H4 (cell line): ENCODE measurements around the gene TENM4. TPM values are rescaled to one million over a fixed set of nuclear protein-coding genes. Genes with fewer than 3 reads are reported as not detected.

Experiments
- DNase-seq: peaks from one replicate; pipeline ENCODE4 v3.0.0-alpha.2; 2015; ENCODE audit warnings: low spot score
- total RNA-seq: library from RNA; depleted of rRNA; stranded (reverse); fragments of >200 nt; shearing (Covaris generic); gene quantifications from 2 replicates; pipeline ENCODE4 v1.2.3, GENCODE V29; 2014

The TENM4 gene
- total RNA-seq, 1 experiment from 2014 or later, result 0.31 TPM

DNA sequence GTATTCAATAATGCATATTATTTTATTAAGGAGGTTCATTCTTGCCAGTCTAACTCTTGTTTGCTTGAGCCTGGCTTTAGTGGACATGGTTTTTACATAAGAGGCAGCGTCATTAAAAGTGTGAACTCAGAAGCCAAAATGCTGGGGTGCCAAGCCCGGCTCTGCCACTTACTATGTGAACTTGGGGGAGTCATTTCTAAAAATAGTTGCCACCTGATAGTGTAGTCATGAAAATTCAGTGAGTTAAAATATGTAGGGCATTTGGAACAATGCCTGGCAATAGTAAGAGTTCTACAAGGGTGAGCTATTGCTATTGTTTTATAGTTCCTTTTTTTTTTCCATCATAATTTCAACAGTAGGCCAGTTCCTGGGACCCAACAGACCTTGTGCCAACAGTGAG is 49.9 kb downstream of the TENM4 start:
- no peak for DNase-seq

DNA sequence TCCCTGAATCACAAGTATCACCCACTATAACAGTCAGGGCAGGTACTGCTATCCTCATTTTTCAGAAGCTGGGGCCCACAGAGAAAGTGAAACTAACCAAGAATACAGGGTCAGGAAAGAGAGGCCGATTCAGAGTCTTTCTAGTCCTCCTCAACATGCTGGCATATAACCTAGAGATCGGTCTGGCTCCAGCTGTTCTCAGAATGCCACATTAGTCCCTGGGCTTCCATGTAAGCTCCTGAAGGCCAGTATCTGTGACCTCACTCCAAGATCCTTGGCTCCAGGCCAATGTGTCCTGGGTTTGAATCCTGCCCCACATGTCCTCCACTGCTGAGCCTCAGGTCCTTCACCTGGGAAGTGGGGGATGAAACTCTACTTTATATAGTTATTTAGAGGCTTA is 50.4 kb downstream of the TENM4 start:
- DNase-seq, result no peak

DNA sequence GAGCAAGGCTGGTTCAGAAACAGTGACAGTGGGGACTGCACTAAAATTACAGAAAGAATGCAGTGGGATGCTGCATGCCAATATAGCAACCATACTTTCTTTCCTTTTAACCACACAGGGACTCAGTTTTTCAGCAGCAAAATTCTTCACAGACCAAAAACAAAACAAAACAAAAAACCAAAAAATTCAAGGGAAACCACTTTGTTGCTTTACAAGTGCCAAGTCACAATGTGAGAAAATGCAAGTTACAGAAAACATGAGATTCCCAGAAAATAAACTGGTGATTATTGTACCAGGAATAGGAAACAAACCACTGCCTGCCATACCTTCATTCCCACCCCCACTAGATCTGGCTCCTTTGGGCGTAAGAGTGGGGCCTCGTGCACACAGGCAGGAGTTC is 52.6 kb downstream of the TENM4 start:
- DNase-seq, result no peak

DNA sequence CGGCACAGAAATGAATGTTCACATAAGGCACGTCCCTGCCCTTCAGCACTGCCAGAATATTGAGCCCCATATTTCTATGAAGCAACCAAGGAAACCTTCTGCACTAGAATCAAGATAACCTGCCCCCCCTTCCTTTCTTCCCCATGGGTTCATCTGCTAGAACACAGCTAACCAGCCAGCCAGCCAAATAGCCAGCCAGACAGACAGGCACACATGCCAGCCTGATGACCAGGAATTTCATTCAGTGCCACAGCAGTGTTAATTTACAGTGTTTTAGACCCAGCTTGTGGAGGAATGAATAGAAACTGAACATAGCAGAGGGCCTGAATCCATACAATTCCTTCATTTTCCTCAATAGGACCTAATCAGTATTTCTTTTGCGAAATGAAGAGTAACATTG is 57.0 kb downstream of the TENM4 start:
- DNase-seq, result no peak

DNA sequence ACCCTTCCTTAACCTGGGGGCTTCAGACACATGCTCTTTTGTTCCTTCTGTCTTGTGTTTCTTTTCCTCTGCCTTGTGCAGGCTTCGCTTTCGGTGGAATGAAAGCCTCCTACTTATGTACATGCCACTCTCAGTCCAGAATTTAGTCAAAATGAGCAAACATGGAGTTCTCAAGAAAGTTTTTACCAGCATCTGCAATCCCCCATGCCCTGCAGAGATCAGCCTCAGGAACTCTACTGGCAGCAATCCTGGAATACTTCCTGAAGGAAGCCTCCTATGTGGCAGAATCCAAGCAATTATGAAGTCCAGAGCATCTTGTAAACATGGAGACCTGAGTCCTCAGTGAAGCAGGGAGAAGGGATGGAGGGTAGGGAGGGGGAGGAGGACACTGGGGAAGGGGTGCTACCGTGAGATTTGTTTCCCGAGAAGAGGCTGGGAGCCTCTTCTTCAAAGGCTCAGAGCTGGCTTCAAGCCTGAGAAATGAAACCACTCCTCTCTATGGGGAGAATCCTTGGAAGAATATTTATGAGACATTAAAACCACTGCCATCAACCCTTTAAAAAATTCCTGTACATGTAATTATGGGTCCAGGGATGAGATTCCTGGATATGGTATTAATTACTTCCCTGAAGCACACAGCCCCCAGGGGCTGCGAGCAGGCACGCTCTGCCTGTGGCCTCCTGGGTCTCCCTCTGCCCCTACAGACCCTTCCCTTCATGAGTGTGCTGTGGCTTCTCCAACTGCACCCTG is 58.4 kb downstream of the TENM4 start:
- no peak for DNase-seq

DNA sequence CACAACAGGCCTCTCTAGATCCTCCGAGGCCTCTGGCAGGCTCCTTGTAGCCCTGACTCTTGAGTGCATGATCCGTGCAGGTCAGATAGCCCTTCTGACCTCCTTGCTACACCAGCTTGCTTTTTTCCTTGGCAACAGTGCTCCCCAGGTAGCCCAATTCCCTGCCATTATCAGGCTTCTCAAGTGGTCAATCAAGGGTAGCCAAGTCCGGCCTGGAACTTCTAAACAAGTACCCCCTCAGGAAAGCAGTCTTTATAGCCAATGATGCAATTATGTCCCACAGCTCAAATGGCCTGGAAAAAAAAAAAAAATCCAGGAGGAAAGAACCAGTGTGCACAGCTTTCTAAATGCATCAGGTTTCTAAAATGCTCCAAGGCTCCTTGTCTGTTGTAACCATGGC is 59.8 kb downstream of the TENM4 start:
- DNase-seq, result no peak

DNA sequence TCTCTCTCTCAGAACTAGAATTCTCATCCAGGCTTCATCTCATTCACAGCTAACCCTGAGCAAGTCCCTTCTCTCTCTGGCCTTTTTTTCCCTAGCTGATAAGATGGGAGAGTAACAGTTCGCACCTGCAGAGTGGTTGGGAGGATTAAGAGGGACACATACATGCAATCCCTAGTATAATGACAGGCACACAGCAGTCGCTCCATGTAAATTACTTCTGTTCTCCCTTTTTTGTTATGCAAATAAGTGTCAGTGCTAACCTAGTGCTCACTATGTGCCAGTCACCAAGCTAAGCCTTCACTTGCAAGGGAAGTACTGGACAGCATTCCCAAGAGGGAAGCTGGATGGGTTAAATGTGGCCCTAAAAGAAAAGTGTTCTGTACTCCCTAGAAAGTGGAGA is 63.4 kb downstream of the TENM4 start:
- DNase-seq, result no peak

DNA sequence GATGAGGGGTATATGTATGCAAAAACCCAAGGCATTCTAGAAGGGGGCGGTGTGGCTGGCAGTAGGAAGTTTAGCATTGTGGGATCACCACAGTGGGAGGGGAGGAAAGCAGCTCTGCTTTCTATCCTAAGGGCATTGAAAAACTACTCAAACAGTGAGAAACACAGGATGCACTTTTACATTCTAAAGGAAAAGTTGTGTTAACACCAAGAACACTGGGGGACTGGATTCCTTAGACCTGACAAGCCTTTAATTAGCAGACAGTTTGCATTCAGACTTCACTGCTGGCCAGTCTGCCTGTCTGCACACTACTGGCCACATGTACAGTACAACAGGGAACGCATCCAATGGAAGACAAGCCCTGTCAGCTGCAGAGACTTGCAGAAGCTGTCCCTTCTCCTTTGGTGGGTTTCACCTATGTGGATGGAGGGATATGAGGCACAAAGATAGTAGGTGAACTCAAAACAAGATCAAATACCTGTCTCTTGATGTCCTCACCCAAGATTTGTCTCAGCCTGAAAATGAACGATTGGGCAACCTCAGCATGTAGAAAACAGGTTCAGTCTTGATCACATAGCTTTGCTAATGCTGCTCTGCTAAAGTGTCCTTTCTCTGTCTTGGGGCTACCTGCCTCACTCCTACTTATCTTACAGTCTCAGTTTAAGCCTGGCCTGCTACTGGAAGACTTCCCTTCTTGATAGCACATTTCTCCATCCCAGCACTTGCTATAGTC is 64.8 kb downstream of the TENM4 start:
- DNase-seq, result no peak

DNA sequence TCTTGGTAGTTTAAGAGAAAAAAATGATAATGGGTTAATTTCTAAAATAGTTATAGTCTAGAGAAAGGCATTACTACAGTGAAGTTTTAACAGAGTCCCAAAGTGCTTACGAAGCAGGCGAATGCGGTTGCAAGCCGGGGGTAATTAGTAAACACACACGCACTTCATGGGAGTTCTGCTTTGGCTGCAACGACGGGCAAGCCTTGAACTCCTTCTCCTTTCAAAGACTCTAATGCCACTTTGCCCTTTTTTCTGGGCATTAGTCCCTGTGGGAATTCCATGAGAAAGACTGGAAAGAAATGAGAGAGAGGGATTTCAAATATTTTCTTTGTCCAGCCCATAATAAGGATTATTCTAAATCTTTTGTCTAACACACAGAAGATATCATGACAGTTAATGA is 66.1 kb downstream of the TENM4 start:
- DNase-seq, result no peak

DNA sequence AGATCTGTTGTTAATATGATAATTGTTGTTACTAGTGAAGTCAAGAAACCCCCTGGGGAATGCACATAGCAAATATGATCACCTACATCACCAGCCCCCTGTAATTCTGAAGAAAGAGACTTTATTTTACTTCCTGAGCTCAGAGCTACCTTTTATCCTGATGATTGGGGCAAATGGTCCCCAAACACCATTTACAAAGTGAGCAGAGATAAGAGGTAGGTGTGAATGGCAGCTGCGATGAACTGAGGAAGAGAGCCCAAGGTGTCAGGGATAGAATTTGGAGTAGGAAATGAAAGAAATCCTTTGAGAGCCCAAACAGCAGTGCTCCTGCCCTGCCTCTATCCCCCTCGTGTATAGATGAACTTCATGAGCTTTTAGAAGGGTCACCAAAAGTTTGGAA is 69.1 kb downstream of the TENM4 start:
- no peak for DNase-seq

DNA sequence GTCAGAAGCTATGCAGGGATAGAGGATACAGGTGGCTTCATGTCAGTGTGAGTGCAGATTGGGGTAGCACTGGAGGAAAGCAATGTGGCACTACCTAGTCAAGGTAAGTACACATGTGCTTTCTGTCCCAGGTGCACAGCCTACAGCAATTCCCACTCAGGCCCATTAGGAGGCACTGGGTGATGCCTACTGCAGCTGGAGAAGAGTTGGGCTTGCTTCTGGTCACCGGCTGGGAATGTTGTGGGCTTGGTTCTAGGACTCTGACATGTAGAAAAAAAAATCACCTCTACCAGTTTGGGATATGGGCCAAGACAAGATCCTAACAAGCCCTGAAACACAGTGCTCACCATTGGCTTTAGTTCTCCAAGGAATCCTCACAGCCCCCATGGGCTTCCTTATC is 69.7 kb downstream of the TENM4 start:
- DNase-seq, result no peak

DNA sequence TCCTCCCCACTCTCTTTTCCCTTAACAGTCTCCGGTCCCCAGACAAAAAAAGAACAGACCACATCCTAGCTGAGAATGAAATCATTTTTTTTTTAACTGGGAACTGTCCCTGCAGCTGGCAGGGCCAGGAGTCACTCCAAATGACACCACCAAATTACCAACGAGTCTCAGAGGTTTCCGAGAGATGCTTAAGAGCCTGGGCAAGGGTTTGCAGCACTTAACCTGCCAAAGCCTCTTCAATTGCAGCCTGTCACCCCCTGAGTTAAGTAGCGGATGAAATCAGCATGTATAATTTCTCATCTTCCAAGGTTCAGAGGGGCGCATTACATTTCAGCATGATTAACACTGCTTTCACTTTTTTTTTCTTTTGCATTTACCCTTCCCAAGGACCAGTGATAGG is 71.8 kb downstream of the TENM4 start:
- no peak for DNase-seq

DNA sequence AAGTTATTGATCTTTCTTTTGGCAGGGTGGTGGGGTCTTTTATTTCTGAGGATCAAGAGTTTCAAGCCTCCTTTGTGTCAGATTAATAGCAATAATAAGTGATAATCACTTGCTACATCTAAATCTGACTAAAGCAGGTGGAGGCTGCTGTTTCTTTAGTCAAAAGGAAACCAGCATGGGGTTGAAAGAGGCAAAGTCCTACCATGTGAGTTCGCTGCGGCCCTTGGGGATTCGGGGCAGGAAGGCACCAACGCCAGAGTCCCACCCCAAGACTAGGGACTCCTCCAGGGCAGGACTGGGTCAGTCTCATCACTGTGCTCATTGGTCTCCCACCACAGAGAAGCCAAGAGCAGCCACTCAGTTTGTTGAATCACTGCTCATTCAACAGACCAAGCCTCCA is 73.0 kb downstream of the TENM4 start:
- DNase-seq, result no peak

DNA sequence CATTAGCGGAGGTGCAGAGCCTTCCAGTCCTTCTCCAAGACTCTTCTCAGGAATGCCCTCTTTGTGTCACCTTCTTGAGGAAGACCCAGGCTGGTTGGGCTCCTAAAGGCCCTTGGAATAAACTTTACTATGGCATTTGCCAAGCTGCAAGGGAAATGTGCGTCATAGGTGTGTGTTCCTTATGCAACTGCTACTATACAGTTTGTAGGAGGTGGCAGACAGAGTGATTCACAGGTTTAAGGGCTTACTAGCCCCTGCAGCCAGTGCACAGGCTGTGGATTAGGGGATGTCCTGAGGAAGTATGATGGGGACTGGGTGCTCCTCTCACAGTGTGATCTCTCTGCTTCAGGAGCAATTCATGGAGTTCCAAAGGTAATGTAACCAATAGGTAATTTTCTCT is 74.6 kb downstream of the TENM4 start:
- no peak for DNase-seq

DNA sequence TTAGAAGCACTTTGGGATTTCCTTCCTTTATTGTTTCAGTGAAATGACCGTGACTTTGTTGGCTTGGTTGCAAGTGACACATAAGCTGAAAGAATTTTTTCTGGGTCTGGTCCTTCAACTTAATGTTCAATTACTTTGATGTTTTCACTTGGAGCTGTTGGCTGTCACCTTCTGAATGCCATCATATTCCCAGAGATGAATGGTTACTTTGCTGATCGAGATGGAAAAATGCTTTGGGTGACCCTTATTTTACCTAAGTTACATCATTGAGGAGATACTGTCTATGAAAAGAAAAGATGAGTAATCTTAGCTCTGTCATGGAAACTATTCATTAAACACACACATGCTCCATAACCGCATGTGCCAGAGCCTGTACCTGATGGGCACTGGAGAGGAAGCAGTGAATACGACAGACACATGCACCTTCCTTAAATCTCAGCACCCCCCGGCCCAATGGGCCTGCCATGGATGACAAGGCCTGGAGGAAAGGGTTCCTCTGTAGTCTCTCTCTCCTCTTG is 76.9 kb downstream of the TENM4 start:
- DNase-seq, result no peak

DNA sequence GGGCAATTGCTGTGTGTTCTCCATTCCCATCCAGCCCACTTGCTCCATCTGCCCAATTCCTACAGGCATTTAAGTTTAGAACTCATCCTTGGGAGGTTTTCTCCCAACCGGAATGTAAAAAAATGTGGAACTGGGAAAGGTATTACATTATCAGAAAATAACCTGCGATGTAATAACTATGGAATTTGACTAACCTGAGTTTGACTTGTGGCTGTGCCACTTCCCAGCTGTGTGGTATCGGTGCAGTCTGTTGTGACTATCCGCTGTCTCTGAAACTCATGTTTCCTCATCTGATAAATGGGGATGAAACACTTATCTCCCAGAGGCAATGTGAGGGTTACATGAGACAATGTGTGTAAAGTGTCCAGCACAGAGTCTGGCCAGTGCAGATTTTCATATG is 77.6 kb downstream of the TENM4 start:
- DNase-seq, result no peak

DNA sequence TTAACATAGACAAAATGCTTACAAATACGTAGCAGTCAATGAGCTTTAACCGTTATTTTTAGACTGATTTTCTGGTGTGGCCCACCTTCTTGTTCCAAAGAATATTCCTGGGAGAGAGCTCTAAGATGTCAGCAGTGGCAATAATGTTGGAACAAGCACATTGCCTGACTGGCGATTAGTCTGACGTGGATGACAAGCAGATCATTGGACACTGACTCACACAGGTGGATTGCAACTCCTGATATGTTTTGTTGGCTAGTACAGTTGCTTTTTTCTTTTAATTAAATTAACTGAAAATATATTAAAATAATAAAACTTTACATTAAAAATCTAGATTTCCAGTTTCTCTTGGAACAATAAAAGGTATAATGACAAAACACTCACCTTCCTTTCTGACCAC is 78.0 kb downstream of the TENM4 start:
- DNase-seq, result no peak

DNA sequence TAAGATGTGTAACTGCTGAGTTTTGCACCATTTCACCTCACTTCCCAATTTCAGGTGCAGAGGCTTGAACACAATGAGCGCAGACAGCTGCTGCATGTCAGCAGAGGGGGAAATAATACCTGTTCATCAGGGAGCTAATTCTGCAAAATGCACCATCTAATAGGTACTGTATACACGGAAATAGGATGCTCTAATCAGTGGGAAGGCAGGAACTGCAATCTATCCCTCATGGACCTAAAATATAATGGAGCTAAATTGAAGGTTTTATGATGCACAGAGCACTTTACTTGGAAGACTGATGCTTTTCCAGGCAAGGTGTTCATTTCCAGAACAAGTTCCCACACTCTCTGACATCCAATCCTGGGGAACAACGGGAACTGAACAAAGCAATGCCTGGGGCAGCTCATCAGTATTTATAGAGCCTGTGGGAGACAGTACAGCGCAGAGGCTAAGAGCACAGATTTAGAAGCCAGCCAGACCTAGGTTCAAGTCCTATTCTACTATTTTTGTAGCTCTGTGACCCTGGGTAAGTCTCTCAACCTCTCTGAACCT is 78.5 kb downstream of the TENM4 start:
- no peak for DNase-seq

DNA sequence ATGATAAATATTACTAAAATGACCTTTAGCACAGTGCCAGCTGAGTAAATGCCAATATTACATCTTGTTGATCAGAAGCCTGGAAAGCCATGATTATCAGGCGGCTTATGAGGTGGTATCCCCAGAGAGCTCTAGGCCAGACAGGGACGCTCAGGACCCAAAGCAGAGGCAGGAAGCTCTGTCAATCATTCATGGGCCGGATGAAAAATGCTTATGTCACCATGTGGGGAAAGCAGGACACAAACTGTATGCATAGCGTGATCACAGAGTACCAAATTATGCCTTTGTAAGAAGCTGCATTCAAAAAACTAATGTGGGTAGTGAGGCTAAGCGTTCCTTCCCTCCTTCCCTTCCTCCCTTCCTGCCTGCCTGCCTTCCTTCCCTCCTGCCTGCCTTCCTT is 82.6 kb downstream of the TENM4 start:
- DNase-seq, result no peak

DNA sequence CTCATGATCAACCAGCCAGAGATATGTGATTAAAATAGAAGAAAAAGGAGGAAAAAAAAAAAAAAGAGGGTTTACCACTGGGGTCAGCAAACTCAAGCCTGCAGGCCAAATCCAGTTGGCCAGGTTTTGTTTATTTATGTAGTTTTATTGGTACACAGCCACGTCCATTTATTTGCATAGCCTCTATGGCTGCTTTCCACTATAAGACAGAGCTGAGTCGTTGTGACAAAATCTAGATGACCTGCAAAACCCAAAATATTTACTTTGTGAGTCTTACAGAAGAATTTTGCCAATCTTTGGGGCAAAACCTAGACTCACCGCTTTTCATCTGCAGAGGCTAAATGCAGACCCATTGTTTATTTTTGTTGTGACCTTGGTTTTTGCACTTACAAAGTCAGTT is 87.1 kb downstream of the TENM4 start:
- DNase-seq, result no peak

DNA sequence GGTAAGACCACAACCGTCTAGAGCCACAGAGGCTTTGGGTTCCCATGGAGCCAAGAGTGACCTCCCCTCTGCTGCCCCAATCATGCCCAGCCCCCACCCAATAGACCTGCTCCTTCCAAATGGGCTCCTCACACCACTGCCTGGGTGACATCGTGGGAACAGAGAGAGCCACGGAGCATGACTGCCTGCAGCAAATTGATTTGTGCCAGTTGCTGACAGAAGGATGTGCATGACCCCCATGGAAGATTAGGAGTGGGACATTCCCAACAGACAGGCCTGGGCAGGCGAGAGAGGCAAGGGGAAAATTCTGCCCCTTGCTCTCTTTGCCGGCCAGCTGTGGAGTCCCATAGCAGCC is 88.5 kb downstream of the TENM4 start:
- DNase-seq, result no peak

DNA sequence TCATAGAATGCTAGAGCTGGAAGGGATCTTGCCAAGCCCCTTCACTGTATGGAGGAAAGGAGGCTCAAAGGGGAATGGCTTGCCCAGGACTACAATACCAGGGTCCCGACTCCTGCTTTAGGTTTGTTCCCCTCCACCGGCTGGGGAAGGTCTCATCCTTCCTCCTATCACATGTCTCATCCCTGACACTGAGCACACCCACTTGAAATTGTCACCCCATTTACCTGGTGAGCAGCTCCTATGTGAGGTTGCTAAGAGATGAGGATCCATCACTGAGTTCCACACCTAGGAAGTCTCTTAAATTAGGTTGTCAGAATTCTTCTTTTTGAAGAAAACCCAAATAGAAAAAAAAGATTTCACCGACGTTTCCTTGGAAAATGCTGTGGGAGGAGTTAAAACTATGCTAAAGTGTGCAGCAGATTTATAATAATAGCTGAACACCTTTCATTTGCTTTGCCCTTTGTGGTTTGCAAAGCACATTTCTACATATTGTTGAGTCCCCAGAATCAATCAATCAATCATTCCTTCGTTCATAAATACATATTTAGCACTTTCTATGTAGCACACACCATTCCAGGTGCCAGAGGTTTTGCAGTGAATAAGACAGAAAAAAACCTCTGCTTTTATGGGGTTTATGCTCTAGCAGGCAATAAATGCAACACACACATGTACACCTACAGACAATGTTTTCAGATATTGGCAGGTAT is 91.7 kb downstream of the TENM4 start:
- no peak for DNase-seq

DNA sequence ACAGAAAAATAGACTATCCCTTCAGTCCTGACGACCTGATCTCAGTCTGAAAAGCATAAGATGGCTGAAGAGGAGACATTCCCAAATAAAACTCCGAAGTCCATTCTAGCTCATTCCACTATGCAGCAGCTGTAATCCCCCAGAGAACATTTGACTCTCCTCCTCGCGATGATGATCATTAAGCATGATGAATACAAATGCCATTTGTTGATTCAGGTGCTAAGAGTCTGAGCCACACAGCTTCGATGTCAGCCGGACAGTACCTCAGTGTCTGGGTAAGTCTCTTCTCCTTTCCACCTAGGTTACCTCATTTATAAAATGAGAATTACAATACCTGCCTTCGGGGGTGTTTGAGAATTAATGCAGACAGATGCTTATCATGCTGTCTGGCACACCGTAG is 94.8 kb downstream of the TENM4 start:
- DNase-seq, result no peak
